A549 treated with CORT108297 at 1 μM for 4 hours (cell line): ENCODE results near the gene EID1. TPM values are rescaled to one million over a fixed set of nuclear protein-coding genes. Genes with fewer than 3 reads are reported as not detected.

ENCODE experiments used
- total RNA-seq: library from RNA; stranded (reverse); fragments of 200-300 nt; extraction: Qiagen RNA extraction; gene quantifications from 5 replicates; pipeline ENCODE4 v1.2.3, GENCODE V29; 2022

Gene EID1, protein sequence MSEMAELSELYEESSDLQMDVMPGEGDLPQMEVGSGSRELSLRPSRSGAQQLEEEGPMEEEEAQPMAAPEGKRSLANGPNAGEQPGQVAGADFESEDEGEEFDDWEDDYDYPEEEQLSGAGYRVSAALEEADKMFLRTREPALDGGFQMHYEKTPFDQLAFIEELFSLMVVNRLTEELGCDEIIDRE
- total RNA-seq: 98.8 to 141 TPM (median 109 TPM) in 5 replicates

DNA sequence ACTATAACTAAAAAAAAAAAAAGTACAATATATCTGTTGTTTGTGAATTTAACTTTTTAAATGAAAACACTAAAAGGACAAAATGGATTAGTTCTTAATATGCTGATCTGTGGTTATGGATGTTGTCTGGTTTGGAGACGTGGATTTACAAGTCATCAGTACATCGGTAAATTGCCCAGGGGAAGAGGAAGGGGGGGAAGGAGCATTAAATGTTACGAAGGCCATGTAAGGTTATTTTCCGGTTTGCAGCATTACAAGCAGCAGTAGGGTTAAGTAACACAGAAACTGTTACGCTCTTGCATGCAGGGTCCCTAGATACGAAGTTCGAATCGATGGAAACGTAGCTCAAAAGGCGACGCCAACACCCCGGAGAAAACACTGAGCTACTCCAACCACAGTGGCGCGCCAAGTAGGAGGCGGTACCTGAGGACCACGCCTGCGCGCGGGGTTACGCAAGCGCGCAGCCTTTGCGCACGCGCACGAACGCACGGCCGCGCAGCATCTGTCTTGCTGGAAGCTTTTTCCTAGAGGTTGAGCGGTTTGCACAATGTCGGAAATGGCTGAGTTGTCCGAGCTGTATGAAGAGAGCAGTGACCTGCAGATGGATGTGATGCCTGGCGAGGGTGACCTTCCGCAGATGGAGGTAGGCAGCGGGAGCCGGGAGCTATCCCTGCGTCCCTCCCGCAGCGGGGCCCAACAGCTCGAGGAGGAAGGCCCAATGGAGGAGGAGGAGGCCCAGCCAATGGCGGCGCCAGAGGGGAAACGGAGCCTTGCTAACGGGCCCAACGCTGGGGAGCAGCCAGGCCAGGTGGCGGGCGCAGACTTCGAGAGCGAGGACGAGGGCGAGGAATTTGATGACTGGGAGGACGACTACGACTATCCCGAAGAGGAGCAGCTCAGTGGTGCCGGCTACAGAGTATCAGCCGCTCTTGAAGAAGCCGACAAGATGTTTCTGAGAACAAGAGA lies at the start of gene EID1:
EID1 (plus strand) TSS at position 505 of the 966 bp plus-strand sequence; CDS start at position 548, 43 bp downstream.

Other genes starting within 250 kb of the EID1 start
- gene FBN1, start 232.4 kb upstream of the EID1 start, total RNA-seq: 5.0 to 7.8 TPM (median 6.9 TPM) in 5 replicates
- gene CEP152, start 67.1 kb upstream of the EID1 start, total RNA-seq: 2.9 to 4.5 TPM (median 4.1 TPM) in 5 replicates
- gene SHC4, start 85.8 kb downstream of the EID1 start, total RNA-seq: 0.83 to 1.5 TPM (median 0.89 TPM) in 5 replicates
- gene SECISBP2L, start 168.3 kb downstream of the EID1 start, total RNA-seq: 5.5 to 8.6 TPM (median 7.3 TPM) in 5 replicates